ENCODE results near the gene RRAGD.
"Not testable (repeated sequence)": the region's sequence is repeated elsewhere in the genome, so short reads cannot be mapped to it uniquely, and the experiment has no call there.

The RRAGD gene

DNA sequence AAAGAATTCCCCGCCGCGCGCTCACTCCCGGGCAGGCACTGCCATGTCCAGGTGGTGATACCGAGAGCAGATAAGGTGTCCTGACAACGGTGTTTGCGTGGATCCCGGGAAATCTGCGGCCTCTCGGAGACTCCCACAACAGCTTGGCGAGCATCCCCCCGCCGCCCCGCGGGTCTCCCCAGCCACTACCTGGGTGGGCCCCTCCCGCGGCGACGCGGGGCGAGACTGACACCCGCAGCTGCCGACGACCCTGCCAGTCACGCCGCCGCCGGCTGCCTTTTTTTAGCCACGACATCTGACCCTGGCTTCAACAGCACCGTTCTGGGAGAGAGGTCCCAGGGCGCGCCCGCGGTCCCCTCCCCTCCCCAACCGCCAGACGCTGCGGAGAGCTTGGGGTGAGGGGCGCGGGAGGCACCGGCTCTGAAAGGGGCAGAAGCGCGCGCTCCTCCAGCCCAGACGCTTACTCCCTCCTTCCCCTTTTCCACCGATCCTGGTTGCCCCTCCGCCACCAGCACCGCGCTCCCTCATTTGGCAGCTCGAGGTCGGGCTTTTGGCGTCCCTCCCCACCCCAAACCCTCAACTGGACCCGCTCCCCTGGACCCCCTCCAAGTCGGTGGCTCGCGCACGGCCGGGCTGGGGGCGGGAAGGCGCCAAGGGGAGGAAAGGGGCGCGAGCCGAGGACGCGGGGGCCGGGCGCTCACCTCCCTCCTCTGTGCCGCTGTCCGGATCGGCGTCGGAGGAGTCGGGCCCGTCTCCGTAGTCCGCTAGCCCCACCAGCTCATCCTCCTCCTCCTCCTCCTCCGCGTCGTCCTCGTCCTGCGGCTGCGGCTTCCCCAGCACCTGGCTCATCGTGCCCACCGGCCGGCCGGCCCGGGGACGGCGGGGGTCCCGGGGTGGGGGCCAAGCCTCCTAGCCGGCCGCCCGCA, 665 bp downstream of the RRAGD start:
- DNase-seq (ENCODE audit: low spot score): peak; percentile 34

DNA sequence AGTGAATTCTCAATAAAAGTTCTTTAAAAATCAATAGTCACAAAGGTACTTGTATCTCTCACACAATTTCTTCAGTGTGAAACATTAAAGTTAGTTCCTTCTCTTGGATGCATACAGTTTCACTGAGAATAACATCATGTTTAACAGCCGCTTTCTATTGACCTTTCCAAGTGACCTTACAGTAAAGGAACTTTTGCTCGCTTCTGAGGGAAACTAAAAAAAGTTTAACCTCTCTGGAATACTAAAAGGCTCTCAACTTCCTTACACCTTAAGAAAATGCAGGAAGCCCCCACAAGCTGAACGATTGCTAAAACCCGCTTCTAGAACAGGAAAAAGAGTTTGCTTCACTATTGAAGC, 1.3 kb downstream of the RRAGD start:
- no peak for DNase-seq (ENCODE audit: low spot score)

GRCh38 chr6:89410231-89410761, 1.8 kb downstream of the RRAGD start:
- DNase-seq (ENCODE audit: low spot score): no peak

GRCh38 chr6:89409461-89410035, 2.5 kb downstream of the RRAGD start:
- DNase-seq (ENCODE audit: low spot score): no peak

- DNase-seq (ENCODE audit: low spot score): no peak
Observed at GRCh38 chr6:89406141-89406540, 5.9 kb downstream of the RRAGD start.

DNA sequence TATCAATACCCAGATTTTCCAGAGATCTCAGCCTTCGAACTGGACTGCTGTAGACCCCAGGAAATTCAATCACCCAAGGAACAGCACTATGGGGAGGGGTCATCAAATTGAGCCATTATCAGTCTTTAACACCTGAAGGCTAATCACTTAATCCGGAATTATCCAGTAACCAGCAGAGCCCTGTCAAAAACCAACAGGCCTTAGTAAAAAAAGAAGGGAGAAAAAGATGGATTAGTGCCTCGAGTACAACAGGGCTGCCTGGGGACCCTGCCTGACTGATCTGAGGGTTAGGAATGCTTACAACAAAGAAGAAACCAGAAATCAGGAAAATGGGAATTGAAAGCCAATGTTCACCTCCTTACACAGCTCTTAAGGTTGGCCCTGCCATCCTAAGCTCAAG, 7.6 kb downstream of the RRAGD start:
- no peak for DNase-seq (ENCODE audit: low spot score)

- DNase-seq (ENCODE audit: low spot score): no peak
Observed at GRCh38 chr6:89402776-89403175, 9.3 kb downstream of the RRAGD start.

- no peak for DNase-seq (ENCODE audit: low spot score)
Observed at GRCh38 chr6:89400912-89401399, 11.1 kb downstream of the RRAGD start.

DNA sequence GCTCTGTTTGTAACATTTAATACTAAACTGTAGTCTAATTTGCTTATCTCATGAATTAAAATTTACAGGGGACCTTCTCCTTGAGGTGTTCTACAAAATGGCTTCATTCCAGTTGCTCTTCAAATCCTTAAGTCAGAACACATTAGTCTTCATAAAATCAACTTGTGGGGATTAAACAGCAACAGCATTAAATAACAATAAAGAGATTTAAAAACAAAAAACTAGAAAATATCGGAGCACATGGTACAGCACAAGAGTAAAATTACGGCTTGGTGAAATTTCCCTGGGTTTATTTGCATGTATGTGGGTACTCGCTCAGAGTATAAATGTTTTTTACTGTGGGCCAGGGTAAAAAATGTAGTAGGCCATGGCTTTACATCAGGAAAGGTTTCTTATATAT, 12.0 kb downstream of the RRAGD start:
- no peak for DNase-seq (ENCODE audit: low spot score)

DNA sequence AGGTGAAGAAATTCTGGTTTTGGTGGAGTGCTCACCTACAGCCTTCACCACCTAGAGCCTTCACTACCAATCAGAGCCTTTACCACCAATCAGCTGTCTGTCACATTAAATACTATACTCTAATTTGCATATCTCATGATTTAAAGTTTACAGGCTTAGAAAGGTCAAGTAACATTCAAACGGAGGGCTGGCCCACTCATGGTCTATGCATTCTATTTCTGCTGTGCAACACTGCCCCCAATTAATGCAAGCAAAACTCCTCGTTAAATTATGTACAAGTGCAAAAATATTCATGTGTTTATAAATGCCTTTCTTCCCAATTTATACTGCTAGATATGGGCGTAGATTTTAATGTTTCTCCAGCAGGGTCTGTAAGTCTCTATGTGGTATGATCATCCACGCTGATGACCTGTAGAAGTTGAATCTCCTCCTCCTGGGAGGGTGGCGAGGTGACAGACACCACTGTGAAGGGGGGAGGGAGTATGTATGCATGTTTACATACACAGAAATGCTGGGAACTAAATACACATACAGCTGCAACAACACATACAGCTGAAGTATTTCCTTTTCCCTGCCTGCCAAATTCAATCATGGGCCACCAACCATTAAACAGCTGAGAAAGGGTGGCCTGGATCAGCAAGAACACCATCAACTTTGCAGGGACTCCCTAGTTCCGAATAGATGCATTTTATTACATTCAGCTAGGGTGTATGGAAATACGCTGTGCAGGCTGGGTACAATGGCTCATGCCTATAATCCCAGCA, 13.1 kb downstream of the RRAGD start:
- DNase-seq (ENCODE audit: low spot score): no peak

DNA sequence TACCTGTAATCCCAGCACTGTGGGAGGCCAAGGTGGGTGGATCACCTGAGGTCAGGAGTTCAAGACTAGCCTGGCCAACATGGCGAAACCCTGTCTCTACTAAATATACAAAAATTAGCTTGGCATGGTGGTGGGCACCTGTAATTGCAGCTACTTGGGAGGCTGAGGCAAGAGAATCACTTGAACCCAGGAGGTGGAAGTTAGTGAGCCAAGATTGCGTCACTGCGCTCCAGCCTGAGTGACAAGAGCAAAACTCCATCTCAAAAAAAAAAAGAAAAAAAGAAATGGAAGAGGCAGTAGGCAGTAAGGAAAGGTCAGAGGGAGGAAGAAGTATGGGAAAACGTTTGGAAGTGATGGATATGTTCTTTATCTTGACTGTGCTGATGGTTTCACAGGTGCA, 14.2 kb downstream of the RRAGD start:
- DNase-seq (ENCODE audit: low spot score): not testable (repeated sequence)

DNA sequence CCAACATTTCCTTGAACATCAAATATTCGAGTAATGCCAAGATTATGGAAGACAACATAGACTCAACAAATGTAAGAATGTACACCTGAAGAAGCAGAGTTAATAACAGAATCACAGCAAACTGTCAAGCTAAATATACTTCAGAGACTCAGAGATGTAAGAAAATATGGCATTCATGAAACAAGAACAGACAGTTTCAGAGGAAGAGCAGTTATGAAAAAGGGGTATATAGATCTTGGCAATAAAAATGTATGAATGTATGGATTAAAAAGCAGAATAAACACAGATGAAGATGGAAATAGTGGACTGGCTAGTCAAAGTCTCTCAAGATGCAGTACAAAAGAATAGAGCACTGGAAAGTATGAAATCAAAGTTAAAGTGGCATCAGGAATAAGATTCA, 18.4 kb downstream of the RRAGD start:
- no peak for DNase-seq (ENCODE audit: low spot score)

- DNase-seq (ENCODE audit: low spot score): no peak
Observed at GRCh38 chr6:89392823-89393222, 19.2 kb downstream of the RRAGD start.

DNA sequence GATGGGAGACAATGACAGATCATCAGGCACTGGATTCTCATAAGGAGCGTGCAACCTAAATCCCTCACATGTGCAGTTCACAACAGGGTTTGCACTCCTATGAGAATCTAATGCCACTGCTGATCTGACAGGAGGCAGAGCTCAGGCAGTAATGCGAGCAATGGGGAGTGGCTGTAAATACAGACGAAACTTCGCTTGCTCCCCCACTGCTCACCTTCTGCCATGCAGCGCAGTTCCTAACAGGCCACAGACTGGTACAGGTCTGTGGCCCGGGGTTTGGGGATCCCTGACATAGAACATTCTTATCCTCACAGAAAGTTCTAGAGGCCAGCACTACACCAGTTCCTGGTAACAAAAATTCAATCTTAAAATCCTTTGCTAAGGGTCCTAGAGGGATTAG, 23.2 kb downstream of the RRAGD start:
- DNase-seq (ENCODE audit: low spot score): no peak

DNA sequence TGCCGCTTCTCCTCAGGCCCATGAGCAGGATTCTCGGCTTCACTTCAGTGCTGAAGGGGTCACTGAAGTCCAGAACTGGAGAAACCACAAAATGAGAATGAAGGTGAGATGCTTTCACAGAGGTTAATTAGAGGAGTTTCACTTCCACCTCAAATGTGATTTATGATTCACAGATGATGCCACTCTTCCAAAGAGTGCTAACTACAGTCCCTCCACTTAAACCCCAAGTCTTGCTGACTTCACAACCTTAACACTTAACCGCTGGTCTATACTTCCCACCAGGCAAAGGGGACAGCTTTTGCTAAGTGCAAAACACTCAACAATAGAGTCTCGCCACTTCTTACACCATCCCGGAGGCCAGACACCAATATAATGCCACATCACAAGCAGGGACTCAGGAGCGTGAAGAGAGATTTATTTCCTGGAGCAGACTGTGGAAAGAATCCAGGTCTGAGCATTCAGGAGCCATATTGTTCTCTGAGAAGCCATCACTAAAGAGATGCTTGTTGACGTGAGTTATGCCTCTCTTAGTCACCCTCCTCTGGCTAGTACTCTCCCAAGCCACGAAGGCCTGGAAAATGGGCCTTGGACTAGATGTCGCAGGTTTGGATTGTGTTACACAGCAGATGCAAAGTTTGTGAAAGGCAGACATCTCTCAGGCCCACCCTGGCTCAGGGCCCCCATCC, 24.4 kb downstream of the RRAGD start:
- DNase-seq (ENCODE audit: low spot score): no peak

GRCh38 chr6:89386917-89387491, 25.1 kb downstream of the RRAGD start:
- DNase-seq (ENCODE audit: low spot score): no peak

GRCh38 chr6:89385846-89386245, 26.2 kb downstream of the RRAGD start:
- no peak for DNase-seq (ENCODE audit: low spot score)

- no peak for DNase-seq (ENCODE audit: low spot score)
Observed at GRCh38 chr6:89385156-89385667, 26.9 kb downstream of the RRAGD start.

GRCh38 chr6:89381031-89381430, 31.0 kb downstream of the RRAGD start:
- no peak for DNase-seq (ENCODE audit: low spot score)

- no peak for DNase-seq (ENCODE audit: low spot score)
Observed at GRCh38 chr6:89379281-89379680, 32.8 kb downstream of the RRAGD start.

GRCh38 chr6:89378628-89379027, 33.4 kb downstream of the RRAGD start:
- DNase-seq (ENCODE audit: low spot score): no peak

Measured in LoVo (cell line).